ENCODE measurements around the gene FNDC3B. TPM values are rescaled to one million over a fixed set of nuclear protein-coding genes. Genes with fewer than 3 reads are reported as not detected.

Gene FNDC3B
- total RNA-seq, 4 donors from 2014 or later = 59.8 to 72.6 (median 65.6) TPM

- 68% methylated on average over 3 of the region's 3 CpGs for WGBS
- Histone ChIP-seq H3K27me3 (no peaks in the 10 kb centered on the region), H3K4me1 (peaks cover 14 to 27% (median 22%) of the 10 kb centered on the region in 4 donors), H3K4me3 (no peak overlapping the region), H3K27ac (replicated peaks in 1 of 4) (no peak overlapping the region), H3K9me3 (no peaks in the 10 kb centered on the region), H3K36me3 (no peaks in the 10 kb centered on the region)
- intact Hi-C loops (cut with DNase I) = no loop called here
- DNase-seq (ENCODE audit: extremely low spot score) = no peak
- TF ChIP-seq EP300 (IDR thresholded peaks at IDR 0.05) (no peak), POLR2AphosphoS5 (IDR thresholded peaks at IDR 0.05) (no peak), CTCF (IDR thresholded peaks at IDR 0.05) (no peak), POLR2A (IDR thresholded peaks at IDR 0.05; ENCODE audit: low read depth) (no peak)
Measured at GRCh38 chr3:172192830-172193415, 153.5 kb downstream of the FNDC3B start.

GRCh38 chr3:172193436-172193835 is 154.1 kb downstream of the FNDC3B start:
- TF ChIP-seq POLR2A (IDR thresholded peaks at IDR 0.05; ENCODE audit: low read depth) (no peak), EP300 (IDR thresholded peaks at IDR 0.05) (no peak), POLR2AphosphoS5 (IDR thresholded peaks at IDR 0.05) (no peak), CTCF (IDR thresholded peaks at IDR 0.05) (no peak)
- Histone ChIP-seq H3K27ac (replicated peaks in 1 of 4) (no peak overlapping the region), H3K27me3 (no peaks in the 10 kb centered on the region), H3K9me3 (no peaks in the 10 kb centered on the region), H3K4me3 (no peak overlapping the region), H3K4me1 (peaks cover 14 to 27% (median 22%) of the 10 kb centered on the region in 4 donors), H3K36me3 (no peaks in the 10 kb centered on the region)
- DNase-seq (ENCODE audit: extremely low spot score) = no peak
- 87% methylated on average over 1 of the region's 1 CpG for WGBS
- intact Hi-C loops (cut with DNase I) = no loop called here

- H3K27me3 ChIP-seq = no peaks in the 10 kb centered on the region
- TF ChIP-seq CTCF (IDR thresholded peaks at IDR 0.05) (no peak), POLR2AphosphoS5 (IDR thresholded peaks at IDR 0.05) (no peak), POLR2A (IDR thresholded peaks at IDR 0.05; ENCODE audit: low read depth) (no peak), EP300 (IDR thresholded peaks at IDR 0.05) (no peak)
- intact Hi-C loops (cut with DNase I) = no loop called here
- H3K36me3 ChIP-seq = no peaks in the 10 kb centered on the region
- peaks cover 14 to 27% (median 20%) of the 10 kb centered on the region in 4 donors for H3K4me1 ChIP-seq
- H3K27ac ChIP-seq (replicated peaks in 1 of 4) = no peak overlapping the region
- 56% methylated on average over 4 of the region's 4 CpGs for WGBS
- H3K9me3 ChIP-seq = no peaks in the 10 kb centered on the region
- no peak overlapping the region for H3K4me3 ChIP-seq
- no peak for DNase-seq (ENCODE audit: extremely low spot score)
Measured at GRCh38 chr3:172194702-172195406, 155.5 kb downstream of the FNDC3B start.

GRCh38 chr3:172195407-172195754 is 156.0 kb downstream of the FNDC3B start:
- no peak for TF ChIP-seq EP300 (IDR thresholded peaks at IDR 0.05)
- no peak for TF ChIP-seq POLR2AphosphoS5 (IDR thresholded peaks at IDR 0.05)
- TF ChIP-seq CTCF (IDR thresholded peaks at IDR 0.05) = no peak
- TF ChIP-seq POLR2A (IDR thresholded peaks at IDR 0.05; ENCODE audit: low read depth) = no peak
- Histone ChIP-seq H3K27ac (replicated peaks in 1 of 4) (no peak overlapping the region), H3K4me3 (no peak overlapping the region), H3K36me3 (no peaks in the 10 kb centered on the region), H3K27me3 (no peaks in the 10 kb centered on the region), H3K9me3 (no peaks in the 10 kb centered on the region), H3K4me1 (peaks cover 17 to 32% (median 22%) of the 10 kb centered on the region in 4 donors)
- intact Hi-C loops (cut with DNase I) = no loop called here
- 36% methylated on average over 1 of the region's 1 CpG for WGBS
- no peak for DNase-seq (ENCODE audit: extremely low spot score)

Data from esophagus muscularis mucosa (tissue), 4 donors.